Tibial artery (tissue), 4 donors: ENCODE data around the gene IDH2.
A peak's percentile ranks its signal among the peaks of the same experiment; 100 is the strongest.

Source experiments
- DNase-seq, 2 donors: peaks; one replicate each; pipeline ENCODE4 v3.0.0-alpha.2; 2019
- H3K27ac ChIP-seq, 2 donors: fragments of 200-600 bp; sonication (generic) in 1 of 2; 1 replicate in 1 of 2; 2 replicates in 1 of 2; pipeline ENCODE4 v1.5.1; 2018 to 2019; ENCODE audit warnings: mild to moderate bottlenecking in 1 of 2
- H3K27me3 ChIP-seq, 2 donors: fragments of 200-600 bp; sonication (generic) in 1 of 2; one replicate each; pipeline versions ENCODE4 v1.5.1 to v1.6.0; 2016 to 2019
- H3K36me3 ChIP-seq, 3 donors: fragments of 200-600 bp; sonication (generic) in 2 of 3; one replicate each; pipeline ENCODE4 v1.5.1; 2016 to 2019; ENCODE audit warnings: mild to moderate bottlenecking in 2 of 3
- H3K4me1 ChIP-seq, 4 donors: fragments of 200-600 bp; sonication (generic) in 2 of 4; 1 replicate in 3 of 4; 2 replicates in 1 of 4; pipeline ENCODE4 v1.5.1; 2016 to 2019
- H3K4me3 ChIP-seq, 2 donors: fragments of 200-600 bp; sonication (generic) in 1 of 2; 1 replicate in 1 of 2; 2 replicates in 1 of 2; pipeline ENCODE4 v1.5.1; 2018 to 2019; ENCODE audit warnings: mild to moderate bottlenecking in 2 of 2
- H3K9me3 ChIP-seq, 3 donors: fragments of 200-600 bp; sonication (generic) in 1 of 3; one replicate each; pipeline ENCODE4 v1.5.1; 2016 to 2019
- CTCF ChIP-seq, 2 experiments: fragments of 200-600 bp in 1 of 2; fragments of 450-650 bp in 1 of 2; IDR thresholded peaks; one replicate each; pipeline ENCODE4 v1.5.1; 2017 to 2019; ENCODE audit warnings: antibody characterized with exemption in 2 of 2, mild to moderate bottlenecking in 1 of 2, moderate library complexity in 1 of 2
- intact Hi-C: fragments of 100-400 bp; cut with DNase I; formaldehyde crosslinking; loops from one replicate; pipeline ENCODE4 v1.15.0; 2023; ENCODE audit warnings: low total_unique reads

IDH2 gene

GRCh38 chr15:90062462-90062932 is 39.8 kb downstream of the IDH2 start:
- no peak for TF ChIP-seq CTCF (IDR thresholded peaks at IDR 0.05)
- no peak for DNase-seq
- Histone ChIP-seq H3K4me1 (peaks cover 0 to 49% (median 30%) of the 10 kb centered on the region in 4 donors), H3K36me3 (peaks cover 0 to 10% (median 6%) of the 10 kb centered on the region in 3 donors), H3K9me3 (no peaks in the 10 kb centered on the region), H3K4me3 (no peak overlapping the region), H3K27me3 (no peaks in the 10 kb centered on the region), H3K27ac (peak overlapping the region; percentile 25 to 32)
- intact Hi-C loops = loop anchor here (10.0 kb wide), 1 partner anchor 58 kb away; the partner anchor contains the start of gene ZNF710

- Histone ChIP-seq H3K27ac (no peak overlapping the region), H3K4me3 (no peak overlapping the region), H3K27me3 (no peaks in the 10 kb centered on the region), H3K36me3 (peaks cover 0 to 5% (median 2%) of the 10 kb centered on the region in 3 donors), H3K4me1 (peaks cover 0 to 49% (median 30%) of the 10 kb centered on the region in 4 donors), H3K9me3 (no peaks in the 10 kb centered on the region)
- TF ChIP-seq CTCF (IDR thresholded peaks at IDR 0.05) = no peak
- no peak for DNase-seq
- intact Hi-C loops = loop anchor here (10.0 kb wide), 1 partner anchor 57 kb away; the partner anchor contains the start of gene ZNF710
These were observed 40.2 kb downstream of the IDH2 start for GRCh38 chr15:90062023-90062442.

- no peak overlapping the region for H3K27ac ChIP-seq
- no peaks in the 10 kb centered on the region for H3K27me3 ChIP-seq
- H3K36me3 ChIP-seq = no peaks in the 10 kb centered on the region
- no peak for TF ChIP-seq CTCF (IDR thresholded peaks at IDR 0.05)
- H3K9me3 ChIP-seq = no peaks in the 10 kb centered on the region
- DNase-seq = no peak
- H3K4me3 ChIP-seq = no peak overlapping the region
- H3K4me1 ChIP-seq = peaks cover 0 to 49% (median 30%) of the 10 kb centered on the region in 4 donors
- intact Hi-C loops = loop anchor here (10.0 kb wide), 1 partner anchor 56 kb away; the partner anchor contains the start of gene ZNF710
These were observed 41.5 kb downstream of the IDH2 start for GRCh38 chr15:90060797-90061196.

- Histone ChIP-seq H3K4me1 (peaks cover 0 to 41% (median 17%) of the 10 kb centered on the region in 4 donors), H3K4me3 (no peak overlapping the region), H3K9me3 (no peaks in the 10 kb centered on the region), H3K36me3 (no peaks in the 10 kb centered on the region), H3K27ac (no peak overlapping the region), H3K27me3 (no peaks in the 10 kb centered on the region)
- no peak for TF ChIP-seq CTCF (IDR thresholded peaks at IDR 0.05)
- intact Hi-C loops = no loop called here
- peak; percentile 72 to 86 for DNase-seq
These were observed 42.9 kb downstream of the IDH2 start for GRCh38 chr15:90059208-90059985.

GRCh38 chr15:90058775-90059174 is 43.5 kb downstream of the IDH2 start:
- DNase-seq = no peak
- H3K4me3 ChIP-seq = no peak overlapping the region
- intact Hi-C loops = no loop called here
- no peaks in the 10 kb centered on the region for H3K27me3 ChIP-seq
- peaks cover 0 to 38% (median 13%) of the 10 kb centered on the region in 4 donors for H3K4me1 ChIP-seq
- no peaks in the 10 kb centered on the region for H3K9me3 ChIP-seq
- no peak for TF ChIP-seq CTCF (IDR thresholded peaks at IDR 0.05)
- no peak overlapping the region for H3K27ac ChIP-seq
- no peaks in the 10 kb centered on the region for H3K36me3 ChIP-seq
